IMR-90 (cell line): Measurements from ENCODE around the gene CARD19. TPM values are rescaled to one million over a fixed set of nuclear protein-coding genes. Genes with fewer than 3 reads are reported as not detected.

Source experiments
- ATAC-seq: fragments of 200-7000 bp; cut with Tn5 transposase; 2 replicates; pipeline ENCODE4 v1.9.1; 2020; ENCODE audit warnings: low read depth, mild to moderate bottlenecking, moderate library complexity
- BruUV-seq: library from RNA; stranded (reverse); fragments of 400-500 nt; replicated peaks from 2 replicates; lab custom pipeline; 2021; lab: Mats Ljungman, UMichigan
- CTCF ChIA-PET: fragments of 300-600 bp; formaldehyde crosslinking; extraction: SDS; loops from one replicate; lab custom pipeline; 2021; ENCODE audit warnings: antibody characterized with exemption; lab: Yijun Ruan, JAX
- POLR2A ChIA-PET: fragments of 300-600 bp; sonication (Branson Sonifier 250); formaldehyde crosslinking; loops from one replicate; lab custom pipeline; 2022; ENCODE audit warnings: antibody characterized with exemption; ENCODE audit not compliant: unreplicated experiment; lab: Charles Lee
- DNase-seq: peaks from one replicate; pipeline ENCODE4 v3.0.0; 2013
- H2AFZ ChIP-seq: replicated peaks from 2 replicates; pipeline ENCODE3; 2013; ENCODE audit warnings: low read length, mild to moderate bottlenecking; ENCODE audit not compliant: poor library complexity
- H2AK5ac ChIP-seq: 2 replicates; pipeline ENCODE4 v1.6.1; 2013; ENCODE audit warnings: low read depth, low read length, inconsistent platforms
- H2AK9ac ChIP-seq: replicated peaks from 2 replicates; pipeline ENCODE3; 2013; ENCODE audit warnings: mild to moderate bottlenecking, low read depth, low read length, moderate library complexity; ENCODE audit not compliant: poor library complexity
- H2BK120ac ChIP-seq: 2 replicates; pipeline ENCODE4 v1.6.1; 2013; ENCODE audit warnings: low read depth, low read length, inconsistent platforms
- H2BK15ac ChIP-seq: 3 replicates; pipeline ENCODE4 v1.6.1; 2013; ENCODE audit warnings: low read depth, low read length, inconsistent platforms
- H2BK20ac ChIP-seq: 2 replicates; pipeline ENCODE4 v1.6.1; 2013; ENCODE audit warnings: low read depth, mild to moderate bottlenecking, inconsistent platforms, low read length, moderate library complexity
- H2BK5ac ChIP-seq: 2 replicates; pipeline ENCODE4 v1.6.1; 2013; ENCODE audit warnings: mild to moderate bottlenecking, low read depth, low read length, inconsistent platforms; ENCODE audit not compliant: poor library complexity, severe bottlenecking
- H3K14ac ChIP-seq: replicated peaks from 2 replicates; pipeline ENCODE4 v1.6.1; 2013; ENCODE audit warnings: low read depth, low read length, inconsistent platforms
- H3K18ac ChIP-seq: 2 replicates; pipeline ENCODE4 v1.6.1; 2013; ENCODE audit warnings: low read depth, low read length, control low read depth
- H3K23ac ChIP-seq: 2 replicates; pipeline ENCODE4 v1.6.1; 2013; ENCODE audit warnings: low read depth, low read length, inconsistent platforms
- H3K27ac ChIP-seq: 2 replicates; pipeline ENCODE4 v1.5.1; 2013; ENCODE audit warnings: mild to moderate bottlenecking, control low read depth, low read length; ENCODE audit not compliant: insufficient read depth
- H3K27me3 ChIP-seq: 2 replicates; pipeline ENCODE4 v1.6.1; 2013; ENCODE audit warnings: low read length; ENCODE audit not compliant: control insufficient read depth, insufficient read depth
- H3K36me3 ChIP-seq: 2 replicates; pipeline ENCODE4 v1.6.1; 2013; ENCODE audit warnings: low read length, mixed read lengths; ENCODE audit not compliant: control insufficient read depth, insufficient read depth
- H3K4ac ChIP-seq: 2 replicates; pipeline ENCODE4 v1.6.1; 2013; ENCODE audit warnings: low read depth, low read length, inconsistent platforms
- H3K4me1 ChIP-seq: 2 replicates; pipeline ENCODE4 v1.6.1; 2013; ENCODE audit warnings: low read length, mixed read lengths; ENCODE audit not compliant: control insufficient read depth, insufficient read depth
- H3K4me2 ChIP-seq: 2 replicates; pipeline ENCODE4 v1.6.1; 2013; ENCODE audit warnings: low read depth, mild to moderate bottlenecking, control low read depth, low read length, moderate library complexity
- H3K4me3 ChIP-seq: 2 replicates; pipeline ENCODE4 v1.5.1; 2013; ENCODE audit warnings: low read depth, mild to moderate bottlenecking, control low read depth, low read length, moderate library complexity; ENCODE audit not compliant: insufficient read depth
- H3K56ac ChIP-seq: 2 replicates; pipeline ENCODE4 v1.6.1; 2013; ENCODE audit warnings: low read length, inconsistent platforms; ENCODE audit not compliant: insufficient read depth; ENCODE audit errors: extremely low read depth
- H3K79me1 ChIP-seq, 2 experiments: 2 replicates each; pipeline ENCODE4 v1.6.1; 2013; ENCODE audit warnings: low read length in 2 of 2, inconsistent platforms in 1 of 2, low read depth in 1 of 2
- H3K9ac ChIP-seq: 2 replicates; pipeline ENCODE4 v1.6.1; 2013; ENCODE audit warnings: low read depth, low read length, control low read depth
- H3K9me1 ChIP-seq: 2 replicates; pipeline ENCODE4 v1.6.1; 2013; ENCODE audit warnings: low read length, inconsistent platforms; ENCODE audit not compliant: insufficient read depth
- H3K9me3 ChIP-seq: 2 replicates; pipeline ENCODE4 v1.6.1; 2013; ENCODE audit warnings: low read length; ENCODE audit not compliant: control insufficient read depth, insufficient read depth
- H4K20me1 ChIP-seq: 2 replicates; pipeline ENCODE4 v1.6.1; 2013; ENCODE audit warnings: low read length, inconsistent platforms; ENCODE audit not compliant: insufficient read depth
- H4K5ac ChIP-seq: 2 replicates; pipeline ENCODE4 v1.6.1; 2013; ENCODE audit warnings: mild to moderate bottlenecking, low read depth, low read length, control low read depth
- H4K8ac ChIP-seq, 2 experiments: 2 replicates each; pipeline ENCODE4 v1.6.1; 2013; ENCODE audit warnings: low read depth in 2 of 2, low read length in 2 of 2, control low read depth in 1 of 2, inconsistent platforms in 1 of 2
- H4K91ac ChIP-seq: 2 replicates; pipeline ENCODE4 v1.6.1; 2013; ENCODE audit warnings: low read depth, low read length, inconsistent platforms; ENCODE audit not compliant: insufficient read depth
- BHLHE40 ChIP-seq: fragments of 150-350 bp; IDR thresholded peaks from 2 replicates; pipeline ENCODE4 v1.6.1; 2016; ENCODE audit warnings: mild to moderate bottlenecking, low read depth, low read length
- CEBPB ChIP-seq: IDR thresholded peaks from 2 replicates; pipeline ENCODE4 v1.6.1; 2012; ENCODE audit warnings: low read depth, low read length, improper control_type of control experiment
- CHD1 ChIP-seq: IDR thresholded peaks from 2 replicates; pipeline ENCODE4 v1.6.1; 2012; ENCODE audit warnings: low read depth, low read length, improper control_type of control experiment
- CTCF ChIP-seq: conservative IDR thresholded peaks from 2 replicates; pipeline ENCODE4 v1.5.1; 2012; ENCODE audit warnings: mild to moderate bottlenecking, low read depth, low read length, improper control_type of control experiment
- FOS ChIP-seq: fragments of 150-350 bp; IDR thresholded peaks from 2 replicates; pipeline ENCODE4 v1.6.1; 2016; ENCODE audit warnings: low read depth, low read length
- MAFK ChIP-seq: IDR thresholded peaks from 2 replicates; pipeline ENCODE4 v1.6.1; 2012; ENCODE audit warnings: low read depth, low read length, improper control_type of control experiment
- MAZ ChIP-seq: IDR thresholded peaks from 2 replicates; pipeline ENCODE4 v1.6.1; 2012; ENCODE audit warnings: low read depth, mild to moderate bottlenecking, low read length, improper control_type of control experiment, moderate library complexity, borderline replicate concordance
- MXI1 ChIP-seq: IDR thresholded peaks from 2 replicates; pipeline ENCODE4 v1.6.1; 2012; ENCODE audit warnings: low read depth, mild to moderate bottlenecking, low read length, moderate library complexity, borderline replicate concordance
- NFE2L2 ChIP-seq: fragments of 150-350 bp; IDR thresholded peaks from 2 replicates; pipeline ENCODE4 v1.6.1; 2016; ENCODE audit warnings: low read depth, mild to moderate bottlenecking, low read length
- POLR2A ChIP-seq: IDR thresholded peaks from 2 replicates; pipeline ENCODE4 v1.6.1; 2012; ENCODE audit warnings: mild to moderate bottlenecking, low read depth, low read length
- RAD21 ChIP-seq: IDR thresholded peaks from 2 replicates; pipeline ENCODE4 v1.6.1; 2012; ENCODE audit warnings: low read length, improper control_type of control experiment
- RCOR1 ChIP-seq: IDR thresholded peaks from 2 replicates; pipeline ENCODE4 v1.6.1; 2012; ENCODE audit warnings: mild to moderate bottlenecking, low read length, improper control_type of control experiment; ENCODE audit not compliant: insufficient replicate concordance
- RFX5 ChIP-seq: IDR thresholded peaks from 2 replicates; pipeline ENCODE4 v1.8.0; 2012; ENCODE audit warnings: low read depth, mild to moderate bottlenecking, low read length, moderate library complexity
- SMC3 ChIP-seq: fragments of 150-350 bp; IDR thresholded peaks from 2 replicates; pipeline ENCODE4 v1.6.1; 2016; ENCODE audit warnings: low read depth, mild to moderate bottlenecking, antibody characterized with exemption, low read length, moderate library complexity
- USF2 ChIP-seq: fragments of 150-350 bp; IDR thresholded peaks from 2 replicates; pipeline ENCODE4 v1.6.1; 2017; ENCODE audit warnings: mild to moderate bottlenecking, antibody characterized with exemption, low read length, low read depth
- WGBS, 2 experiments: methylation state at CpG; one replicate each; pipeline versions ENCODE4 v1.1.5 to v1.1.7; 2013; ENCODE audit warnings: missing lambda C conversion rate in 2 of 2; ENCODE audit not compliant: insufficient read length in 1 of 2; ENCODE audit errors: extremely low coverage in 2 of 2; 5-methylcytosine and 5-hydroxymethylcytosine counted together
- dilution Hi-C: fragments of 300-500 bp; cut with HindIII; formaldehyde crosslinking; loops from one replicate; pipeline ENCODE4 v1.14.3; 2018; ENCODE audit warnings: low sequenced_read_pairs; ENCODE audit not compliant: unreplicated experiment
- in situ Hi-C: fragments of 300-500 bp; cut with MboI; formaldehyde crosslinking; loops from 3 replicates; pipeline ENCODE4 v1.14.3; 2019; ENCODE audit warnings: low sequenced_read_pairs, inconsistent platforms, mixed read lengths
- intact Hi-C: fragments of 100-400 bp; cut with micrococcal nuclease; formaldehyde crosslinking; loops from 2 replicates; pipeline ENCODE4 v1.10.0; 2022
- polyA plus RNA-seq, 3 experiments: library from polyadenylated mRNA; depleted of rRNA; stranded (reverse); fragments of >200 nt; gene quantifications; 2 replicates each; pipeline ENCODE4 v1.2.3, GENCODE V29; 2012; ENCODE audit warnings: low replicate concordance in 1 of 3
- total RNA-seq: library from RNA; depleted of rRNA; stranded (reverse); fragments of >200 nt; gene quantifications from 2 replicates; pipeline ENCODE4 v1.2.3, GENCODE V29; 2012

The CARD19 gene
- total and polyA plus RNA-seq, 2 of the 4 experiments (the other 2 are of a cell fraction): 17.4 to 111 TPM

- Histone ChIP-seq H3K27ac (no peak overlapping the region), H2AFZ (no peak overlapping the region), H3K9me1 (no peaks in the 10 kb centered on the region), H3K9ac (no peak overlapping the region), H3K4ac (no peak overlapping the region), H3K27me3 (peaks cover 24% of the 10 kb centered on the region), H3K23ac (no peak overlapping the region), H3K56ac (no peak overlapping the region), H3K18ac (no peak overlapping the region), H4K8ac (no peak overlapping the region), H2BK15ac (no peak overlapping the region), H4K5ac (no peak overlapping the region), H2AK5ac (no peak overlapping the region), H4K91ac (no peak overlapping the region), H3K4me2 (no peak overlapping the region), H2BK120ac (no peak overlapping the region), H3K36me3 (no peaks in the 10 kb centered on the region), H2BK20ac (no peak overlapping the region), H2AK9ac (no peak overlapping the region), H3K4me3 (no peak overlapping the region), H3K14ac (no peak overlapping the region), H3K79me1 (no peaks in the 10 kb centered on the region), H2BK5ac (no peak overlapping the region), H4K20me1 (no peaks in the 10 kb centered on the region), H3K9me3 (no peaks in the 10 kb centered on the region), H3K4me1 (no peaks in the 10 kb centered on the region)
- ATAC-seq (no peak), DNase-seq (no peak)
- dilution Hi-C loops (no loop called here), intact Hi-C loops (no loop called here), in situ Hi-C loops (no loop called here)
- WGBS, 2 experiments: 82% methylated on average over 4 of the region's 11 CpGs; no CpG with 5 or more reads in 1 of the 2 experiments
- POLR2A ChIA-PET: interaction anchor here (0.6 kb wide), 1 partner anchor 10 kb away, joined by 5 read pairs; no protein-coding TSS in a partner anchor
- BruUV-seq: no TSS peak
- CTCF ChIA-PET: no interaction called here
- TF ChIP-seq BHLHE40: no peak
- TF ChIP-seq USF2: no peak
- no peak for TF ChIP-seq CEBPB
- TF ChIP-seq POLR2A: no peak
- TF ChIP-seq MAZ: no peak
- no peak for TF ChIP-seq SMC3
- no peak for TF ChIP-seq MAFK
- no peak for TF ChIP-seq CTCF
- no peak for TF ChIP-seq CHD1
- no peak for TF ChIP-seq FOS
- no peak for TF ChIP-seq MXI1
- no peak for TF ChIP-seq RFX5
- no peak for TF ChIP-seq NFE2L2
- no peak for TF ChIP-seq RCOR1
- no peak for TF ChIP-seq RAD21
Observed at GRCh38 chr9:93054758-93055704, 41.0 kb upstream of the CARD19 start.
